CD1c-positive myeloid dendritic cell (primary cell): ENCODE results near the gene HPSE2.
A peak's percentile ranks its signal among the peaks of the same experiment; 100 is the strongest.
"Not testable (repeated sequence)": the region's sequence is repeated elsewhere in the genome, so short reads cannot be mapped to it uniquely, and the experiment has no call there.

Experiments
- DNase-seq: peaks from one replicate; pipeline ENCODE4 v3.0.0-alpha.2; 2016; ENCODE audit errors: extremely low spot score

Gene HPSE2

DNA sequence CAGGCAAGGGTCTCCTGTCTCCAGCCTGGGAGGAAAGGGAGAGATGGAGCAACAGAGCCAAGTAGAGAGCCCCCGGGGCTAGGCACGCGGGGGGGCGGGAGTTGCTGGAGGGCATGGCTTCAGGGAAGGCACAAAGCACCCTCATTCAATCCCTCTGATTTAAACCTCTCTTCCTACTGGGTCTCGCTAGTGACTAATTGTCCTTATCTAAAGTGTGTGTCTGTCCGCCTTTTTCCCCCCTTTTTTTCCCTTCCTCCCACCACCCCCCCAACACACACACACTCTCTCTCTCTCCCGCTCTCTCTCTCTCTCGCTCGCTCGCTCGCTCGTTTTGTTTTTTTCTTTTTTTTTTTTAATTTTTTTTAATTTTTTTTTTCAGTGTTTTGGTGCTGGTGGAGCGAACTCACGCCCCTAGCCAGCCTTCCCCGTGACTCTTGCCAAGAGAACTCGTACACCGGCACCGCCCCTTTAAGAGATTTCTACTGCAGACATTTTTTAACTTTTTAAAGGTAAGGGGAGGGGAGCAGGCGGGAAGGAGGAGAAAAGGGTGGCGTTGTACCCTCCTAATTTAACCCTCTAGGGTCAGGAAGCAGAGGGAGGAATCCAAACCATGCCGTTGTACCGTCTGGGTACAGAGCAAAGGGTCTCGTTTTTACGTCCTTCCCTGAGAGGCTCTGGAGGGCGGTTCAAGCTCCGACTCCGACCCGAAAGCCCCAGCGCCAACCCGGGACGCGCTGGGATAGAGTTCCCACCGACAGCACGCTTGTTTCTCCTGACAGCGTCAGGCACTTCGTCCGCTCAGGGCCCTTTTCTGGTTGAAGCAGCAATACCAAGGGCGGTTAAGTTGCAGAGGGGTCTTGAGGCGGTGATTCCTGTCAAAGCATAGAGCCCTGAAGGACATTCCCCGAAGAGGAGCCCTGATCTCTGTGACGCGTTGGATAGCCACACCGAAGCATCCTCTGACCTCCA lies at the start of gene HPSE2:
TSS of gene HPSE2 (minus strand) at position 195 of the 969 bp plus-strand sequence.
- DNase-seq = no peak

- no peak for DNase-seq
These were observed 44.8 kb upstream of the HPSE2 start for GRCh38 chr10:99280472-99280871.

- DNase-seq = no peak
These were observed 44.0 kb upstream of the HPSE2 start for GRCh38 chr10:99279626-99280111.

DNA sequence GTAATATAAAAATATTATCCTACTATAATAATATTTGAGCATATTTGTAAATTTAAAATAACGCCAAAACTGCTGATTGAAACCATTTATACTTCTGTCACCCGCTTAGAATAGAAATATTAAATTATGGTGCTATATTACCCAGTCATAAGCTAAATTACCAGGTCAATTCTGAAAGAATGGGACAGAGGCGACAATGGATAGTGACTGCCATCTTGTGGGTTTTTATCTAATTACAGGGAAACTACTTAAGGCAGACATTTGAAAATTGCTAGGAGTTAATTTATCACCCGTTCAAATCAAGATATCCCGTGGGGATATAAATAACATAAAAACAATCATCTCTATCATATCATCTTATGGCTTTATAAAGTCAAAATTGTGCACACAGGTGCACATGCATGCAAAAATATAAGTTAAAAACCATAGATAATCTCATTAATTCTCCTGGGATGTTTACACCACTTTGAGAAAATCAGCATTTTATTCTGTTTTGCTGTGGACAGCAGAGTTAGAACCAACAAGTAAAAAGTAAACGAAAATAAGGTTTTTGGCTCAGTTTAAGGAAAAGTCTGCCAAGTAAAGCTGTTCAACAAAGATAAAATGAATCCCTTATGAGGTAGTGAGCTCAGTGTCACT lies 41.3 kb upstream of the HPSE2 start:
- peak; percentile 18 for DNase-seq

DNA sequence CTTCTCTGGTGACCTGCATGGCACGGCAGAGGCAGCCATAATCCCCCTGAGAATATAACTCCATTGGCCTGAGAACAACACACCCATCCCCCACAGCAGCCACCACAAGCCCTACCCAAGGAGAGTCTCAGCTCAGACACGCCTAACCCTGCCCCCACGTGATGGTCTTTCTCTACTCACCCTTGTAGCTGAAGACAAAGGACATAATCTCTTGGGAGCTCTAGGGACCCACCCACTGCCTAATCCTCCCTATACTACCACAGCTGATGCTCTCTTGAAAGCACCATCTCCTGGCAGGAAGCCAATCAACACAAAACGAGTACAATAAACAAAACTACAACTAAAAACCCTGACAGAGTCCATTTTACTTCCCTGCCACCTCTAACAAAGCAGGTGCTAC lies 30.7 kb upstream of the HPSE2 start:
- DNase-seq = no peak

- no peak for DNase-seq
These were observed 13.2 kb upstream of the HPSE2 start for GRCh38 chr10:99248824-99249223.

GRCh38 chr10:99247893-99248292 lies 12.2 kb upstream of the HPSE2 start:
- DNase-seq = not testable (repeated sequence)

DNA sequence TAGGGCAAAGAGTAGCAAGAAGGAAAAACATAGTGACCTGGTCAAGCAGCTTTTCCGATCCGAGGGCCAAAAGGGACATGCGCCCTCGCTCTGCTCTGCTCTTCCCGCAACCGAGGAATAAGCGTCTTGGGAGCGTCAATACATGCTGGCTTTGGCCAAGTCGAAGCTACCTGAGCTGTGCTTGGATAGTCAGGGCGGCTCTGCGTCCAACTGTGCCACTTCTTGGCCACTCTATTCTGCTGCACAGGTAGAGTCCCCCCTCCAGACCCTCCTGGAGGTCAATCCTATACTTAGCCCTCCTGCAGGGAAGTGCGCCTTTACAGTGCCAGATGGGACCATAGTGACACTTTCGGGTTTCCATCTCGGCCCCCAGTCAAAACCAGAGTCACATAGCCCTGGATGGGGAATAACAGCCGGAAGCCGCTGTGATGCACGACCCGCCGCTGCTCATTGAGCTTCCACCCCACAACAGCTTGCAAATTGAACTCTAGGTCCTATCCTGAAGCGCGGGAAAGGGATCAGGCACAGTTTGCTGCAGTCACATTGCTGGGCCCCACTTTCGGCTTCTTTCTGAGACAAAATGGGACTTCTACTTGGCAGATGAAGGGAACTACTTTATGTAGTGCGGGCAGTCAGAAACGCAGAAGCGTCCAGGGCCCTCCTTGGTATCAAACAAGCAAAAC lies 1.1 kb upstream of the HPSE2 start:
- DNase-seq = no peak

DNA sequence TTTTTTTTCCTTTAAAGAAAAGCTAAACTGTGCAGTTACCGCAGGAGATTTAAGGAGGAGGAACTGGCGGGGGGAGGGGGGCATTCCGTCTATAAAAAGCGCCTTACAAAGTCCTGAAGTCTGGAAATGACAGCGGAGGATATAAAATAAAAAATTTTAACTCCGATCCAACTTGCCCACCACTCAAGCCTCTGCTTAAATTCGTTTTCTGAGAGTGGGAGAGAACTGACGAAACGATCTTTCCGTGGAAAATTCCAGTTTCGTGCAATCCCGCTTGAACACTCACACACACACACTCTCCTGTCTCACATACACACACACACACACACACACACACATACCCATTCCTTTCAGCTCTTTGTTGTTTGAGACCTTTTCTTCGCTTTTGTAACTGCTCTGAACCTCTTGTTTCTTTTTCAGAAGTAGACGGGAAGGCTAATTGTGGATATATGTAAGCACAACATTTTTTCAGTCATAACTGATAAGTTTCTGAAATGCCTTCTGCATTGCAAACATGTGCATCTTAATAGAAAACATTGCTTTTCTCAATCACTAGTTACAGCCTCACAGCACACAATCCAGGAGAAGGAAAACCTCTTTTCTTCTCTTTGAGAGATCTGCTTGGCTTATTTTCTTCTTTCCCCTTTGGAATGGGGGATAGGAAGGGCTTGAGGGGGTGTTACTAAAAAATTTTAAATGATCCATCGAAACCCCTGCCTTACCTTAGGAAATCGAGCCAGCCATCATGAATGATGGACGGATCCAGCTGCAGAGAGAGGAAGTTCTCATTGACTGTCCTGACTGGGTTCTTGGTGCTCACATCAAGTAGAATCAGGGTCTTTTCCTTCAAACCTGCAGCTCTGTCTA lies 628 bp downstream of the HPSE2 start:
- peak; percentile 4 for DNase-seq

DNA sequence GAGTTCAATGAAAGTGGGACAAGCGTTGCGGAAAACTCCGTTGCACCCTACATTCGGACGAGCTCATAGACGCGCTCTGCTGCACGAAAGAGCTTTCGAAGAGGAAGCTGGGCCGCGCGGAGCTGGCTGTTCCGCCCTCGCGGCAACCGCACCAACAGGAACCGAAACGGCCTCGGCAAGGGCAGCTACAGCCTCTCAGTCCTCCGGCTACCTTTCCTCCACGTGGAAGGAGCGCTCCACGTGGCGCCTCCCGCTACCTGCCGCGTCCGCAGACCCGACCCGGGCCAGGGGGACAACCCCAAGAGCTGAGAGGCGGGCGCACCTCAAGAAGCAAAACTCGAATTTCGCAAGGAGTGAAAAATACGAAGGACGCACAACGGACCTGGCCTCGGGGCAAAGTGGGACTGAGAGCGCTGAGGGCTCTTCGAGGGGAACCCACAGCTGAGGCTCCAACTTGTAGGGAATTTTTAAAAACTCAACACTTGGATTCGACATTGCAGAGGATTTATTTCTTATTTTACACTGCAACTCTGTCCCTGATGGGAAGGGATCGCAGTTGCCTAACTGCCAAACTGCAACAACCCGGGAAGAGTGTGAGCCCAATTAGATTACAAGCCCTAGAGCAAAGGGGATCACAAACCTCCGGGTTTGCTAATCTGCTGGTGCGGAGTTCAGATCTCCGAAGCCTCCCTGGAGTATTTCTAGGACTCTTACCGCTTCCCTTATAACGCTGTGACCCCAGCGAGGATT lies 1.4 kb downstream of the HPSE2 start:
- peak; percentile 92 for DNase-seq

DNA sequence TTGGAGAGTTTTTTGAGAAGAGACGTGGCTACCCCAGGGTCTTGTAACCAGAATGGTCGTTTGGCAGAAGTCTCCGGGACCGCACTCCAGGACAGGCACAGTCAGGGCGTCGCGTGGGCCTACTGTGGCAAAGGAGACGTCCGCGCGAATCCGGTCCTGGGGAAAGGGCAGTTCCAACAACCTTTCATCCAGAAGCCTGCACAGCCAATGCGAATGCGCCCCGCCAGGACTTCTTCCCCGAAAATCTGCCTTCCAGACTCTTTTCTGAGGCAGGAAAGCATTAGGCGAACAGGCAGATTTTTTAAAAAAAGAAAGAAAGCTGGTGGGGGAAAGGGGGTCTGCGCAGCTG lies 2.0 kb downstream of the HPSE2 start:
- DNase-seq = peak; percentile 60

GRCh38 chr10:99233000-99233688 lies 2.5 kb downstream of the HPSE2 start:
- no peak for DNase-seq

DNA sequence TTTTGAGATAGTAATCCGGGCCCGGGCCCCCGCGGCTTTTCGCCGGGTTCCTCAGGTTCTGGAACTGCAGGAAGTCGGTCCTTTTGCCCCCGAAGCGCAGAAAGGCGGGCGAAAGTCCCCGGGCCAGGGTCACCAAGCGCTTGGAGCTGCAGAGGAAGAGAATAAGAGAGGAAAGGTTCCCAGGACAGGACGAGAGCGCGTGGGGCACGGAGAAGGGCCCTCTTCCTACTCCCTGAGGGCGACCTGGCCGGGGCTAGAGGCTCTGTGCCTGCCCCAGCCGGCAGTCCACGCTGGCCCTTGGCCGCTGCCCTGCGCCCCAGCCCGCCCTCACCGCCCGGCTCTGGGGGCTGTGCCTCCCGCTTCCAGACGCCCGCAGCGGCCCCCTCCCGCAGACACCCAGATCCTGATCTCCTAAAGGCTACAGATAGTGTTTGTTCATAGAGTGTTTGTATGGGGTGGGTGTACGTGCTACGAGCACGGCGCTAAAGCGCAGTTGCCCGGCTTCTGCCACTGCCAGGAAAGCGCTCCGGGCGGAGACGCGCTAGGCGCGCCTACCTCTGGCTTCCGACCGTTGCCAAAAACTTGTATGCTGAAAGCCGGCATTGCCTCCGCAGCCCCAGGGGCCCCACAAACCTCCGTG lies 3.2 kb downstream of the HPSE2 start:
- DNase-seq = no peak

DNA sequence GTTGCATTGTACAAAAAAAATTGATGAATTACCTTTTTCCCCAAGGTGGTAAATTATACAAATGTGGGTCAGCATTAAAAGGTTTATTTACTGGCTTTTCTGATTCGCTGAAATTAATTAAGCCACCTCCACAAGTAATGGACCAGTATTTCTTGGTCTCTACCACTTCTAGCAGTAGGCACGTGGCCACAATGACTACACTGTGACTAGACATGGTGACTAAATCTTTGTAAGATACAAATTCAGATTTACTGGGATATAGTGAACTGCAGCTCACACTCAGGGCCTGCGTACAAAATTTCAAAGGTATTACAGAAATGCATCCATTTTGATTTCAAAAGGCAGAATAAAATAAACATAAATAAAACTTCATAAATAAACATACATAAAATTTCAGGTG lies 10.9 kb downstream of the HPSE2 start:
- DNase-seq = no peak

- no peak for DNase-seq
These were observed 28.3 kb downstream of the HPSE2 start for GRCh38 chr10:99207340-99207739.

DNA sequence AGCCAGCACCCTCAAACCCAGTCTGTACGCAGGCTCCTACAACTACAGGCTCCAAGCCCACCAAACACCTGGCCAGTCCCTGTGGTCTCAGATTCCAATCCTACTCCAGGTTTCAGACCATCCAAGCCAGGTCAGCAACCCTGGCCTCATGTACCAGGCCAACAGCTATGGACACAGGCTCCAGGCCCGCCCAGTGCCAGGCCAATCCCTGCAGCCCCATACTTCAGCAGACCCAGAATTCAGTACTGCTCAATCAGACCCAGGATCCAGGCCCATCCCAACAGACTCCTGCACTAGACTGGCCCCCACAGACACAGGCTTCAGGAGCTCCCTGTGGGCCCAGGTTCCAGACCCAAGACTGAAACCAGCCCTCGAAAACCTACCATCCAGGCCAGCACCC lies 32.3 kb downstream of the HPSE2 start:
- no peak for DNase-seq

- no peak for DNase-seq
These were observed 62.7 kb downstream of the HPSE2 start for GRCh38 chr10:99172950-99173349.

- DNase-seq = peak; percentile 33
These were observed 63.4 kb downstream of the HPSE2 start for GRCh38 chr10:99172128-99172738.

DNA sequence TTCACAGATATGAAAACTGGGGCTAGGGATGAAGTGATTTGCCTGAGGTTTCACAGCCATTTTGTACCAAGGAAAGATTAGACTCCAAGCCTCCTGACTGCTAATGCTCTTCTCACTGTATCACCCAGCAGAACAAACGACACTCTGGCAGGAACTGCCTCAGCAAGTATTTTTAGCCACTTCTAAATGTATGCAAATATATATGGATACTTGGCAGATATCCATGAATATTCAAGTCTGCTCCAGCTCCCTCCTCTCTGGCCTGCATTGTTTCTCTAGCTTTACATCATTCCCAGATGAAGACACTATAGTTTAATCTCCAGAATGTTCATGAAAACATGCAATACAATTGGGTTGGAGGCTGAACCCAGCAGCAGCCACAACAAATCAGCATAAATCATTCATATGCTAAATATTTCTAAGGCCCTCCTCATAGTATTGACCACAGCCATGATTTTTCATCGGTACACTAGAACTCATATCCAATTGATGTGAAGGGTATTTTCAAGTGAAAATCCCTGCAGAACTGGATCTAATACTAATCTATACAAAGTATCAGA lies 65.5 kb downstream of the HPSE2 start:
- DNase-seq = no peak
